NK-92 (cell line): Measurements from ENCODE around the gene REEP6.

ENCODE experiments used
- DNase-seq: peaks from one replicate; lab custom pipeline; 2025; ENCODE audit not compliant: unreplicated experiment; lab: John Stamatoyannopoulos, UW

The REEP6 gene

GRCh38 chr19:1540365-1540925 lies 49.5 kb downstream of the REEP6 start:
- DNase-seq: no peak
